Mesendoderm (in vitro differentiated cells): ENCODE measurements around the gene NPAS3.

Experiments
- DNase-seq: peaks from one replicate; pipeline ENCODE4 v3.0.0; 2013
- H2AK5ac ChIP-seq: 2 replicates; pipeline ENCODE4 v1.6.1; 2013; ENCODE audit warnings: low read length, inconsistent platforms
- H2BK120ac ChIP-seq: 2 replicates; pipeline ENCODE4 v1.6.1; 2013; ENCODE audit warnings: low read depth, mild to moderate bottlenecking, low read length, moderate library complexity, mixed read lengths
- H2BK15ac ChIP-seq: replicated peaks from 2 replicates; pipeline ENCODE4 v1.6.1; 2013; ENCODE audit warnings: low read depth, mild to moderate bottlenecking, moderate library complexity
- H2BK5ac ChIP-seq: 2 replicates; pipeline ENCODE4 v1.6.1; 2013; ENCODE audit warnings: low read length, inconsistent platforms
- H3K18ac ChIP-seq: 2 replicates; pipeline ENCODE4 v1.6.1; 2013; ENCODE audit warnings: mild to moderate bottlenecking, low read length, mixed read lengths
- H3K23ac ChIP-seq: one replicate; pipeline ENCODE4 v1.6.1; 2013; ENCODE audit warnings: low read length
- H3K27ac ChIP-seq: 2 replicates; pipeline ENCODE4 v1.5.1; 2013; ENCODE audit warnings: low read depth, mild to moderate bottlenecking, inconsistent platforms, low read length, moderate library complexity
- H3K27me3 ChIP-seq: 2 replicates; pipeline ENCODE4 v1.6.1; 2013; ENCODE audit warnings: low read length, control low read depth, mild to moderate bottlenecking, inconsistent platforms; ENCODE audit not compliant: insufficient read depth, poor library complexity
- H3K36me3 ChIP-seq: 2 replicates; pipeline ENCODE4 v1.6.1; 2013; ENCODE audit warnings: low read length, inconsistent platforms; ENCODE audit not compliant: control insufficient read depth, insufficient read depth
- H3K4ac ChIP-seq: one replicate; pipeline ENCODE4 v1.6.1; 2013; ENCODE audit warnings: low read depth, mild to moderate bottlenecking, low read length, moderate library complexity
- H3K4me1 ChIP-seq: 2 replicates; pipeline ENCODE4 v1.6.1; 2013; ENCODE audit warnings: low read depth, low read length, inconsistent platforms; ENCODE audit not compliant: control insufficient read depth
- H3K4me2 ChIP-seq: 2 replicates; pipeline ENCODE4 v1.6.1; 2013; ENCODE audit warnings: low read length
- H3K4me3 ChIP-seq: 2 replicates; pipeline ENCODE4 v1.5.1; 2013; ENCODE audit warnings: mild to moderate bottlenecking, low read length
- H3K56ac ChIP-seq: one replicate; pipeline ENCODE4 v1.6.1; 2013; ENCODE audit warnings: low read length
- H3K79me1 ChIP-seq: 2 replicates; pipeline ENCODE4 v1.6.1; 2013; ENCODE audit warnings: low read length, inconsistent platforms
- H3K79me2 ChIP-seq: 2 replicates; pipeline ENCODE4 v1.6.1; 2013; ENCODE audit warnings: mild to moderate bottlenecking, low read length; ENCODE audit not compliant: control insufficient read depth, insufficient read depth
- H3K9ac ChIP-seq: 2 replicates; pipeline ENCODE4 v1.6.1; 2013; ENCODE audit warnings: low read length, inconsistent platforms
- H4K5ac ChIP-seq: one replicate; pipeline ENCODE4 v1.6.1; 2013; ENCODE audit warnings: low read length
- H4K8ac ChIP-seq: one replicate; pipeline ENCODE4 v1.6.1; 2013; ENCODE audit warnings: low read depth, mild to moderate bottlenecking, control low read depth, low read length, moderate library complexity
- WGBS: extraction: QIAGEN DNeasy Blood & Tissue Kit; methylation state at CpG from one replicate; pipeline ENCODE4 v1.1.7; 2013; ENCODE audit warnings: low lambda C conversion rate, missing lambda C conversion rate; ENCODE audit not compliant: insufficient coverage; ENCODE audit errors: extremely low coverage; 5-methylcytosine and 5-hydroxymethylcytosine counted together

The NPAS3 gene

GRCh38 chr14:33567023-33567728, 628.5 kb downstream of the NPAS3 start:
- peaks cover 15% of the 10 kb centered on the region for H3K4me1 ChIP-seq

GRCh38 chr14:33567731-33568130, 629.1 kb downstream of the NPAS3 start:
- no peak overlapping the region for H2AK5ac ChIP-seq
- H3K4me1 ChIP-seq, result peaks cover 15% of the 10 kb centered on the region
- H3K4me3 ChIP-seq, result no peak overlapping the region
- H3K27me3 ChIP-seq, result no peaks in the 10 kb centered on the region
- no peak overlapping the region for H3K23ac ChIP-seq
- H3K27ac ChIP-seq, result no peak overlapping the region
- no peak overlapping the region for H4K8ac ChIP-seq
- H3K18ac ChIP-seq, result no peak overlapping the region
- no peaks in the 10 kb centered on the region for H3K79me2 ChIP-seq
- no peak overlapping the region for H3K4me2 ChIP-seq
- no peaks in the 10 kb centered on the region for H3K36me3 ChIP-seq
- H4K5ac ChIP-seq, result no peak overlapping the region
- H2BK15ac ChIP-seq, result no peak overlapping the region
- no peaks in the 10 kb centered on the region for H3K79me1 ChIP-seq
- H2BK120ac ChIP-seq, result no peak overlapping the region
- WGBS, result no CpG with 5 or more reads among the region's 4 CpGs
- no peak overlapping the region for H2BK5ac ChIP-seq
- H3K9ac ChIP-seq, result no peak overlapping the region
- H3K4ac ChIP-seq, result no peak overlapping the region
- no peak overlapping the region for H3K56ac ChIP-seq
- no peak for DNase-seq

More at GRCh38 chr14:33567023-33567728, 628.5 kb downstream of the NPAS3 start:
- Histone ChIP-seq H3K23ac (no peak overlapping the region), H3K79me1 (no peaks in the 10 kb centered on the region), H4K8ac (no peak overlapping the region), H3K27ac (no peak overlapping the region), H4K5ac (no peak overlapping the region), H2BK120ac (no peak overlapping the region), H3K79me2 (no peaks in the 10 kb centered on the region), H3K36me3 (no peaks in the 10 kb centered on the region), H3K56ac (no peak overlapping the region), H2AK5ac (no peak overlapping the region), H3K4ac (no peak overlapping the region), H3K18ac (no peak overlapping the region), H3K9ac (no peak overlapping the region), H3K4me3 (no peak overlapping the region), H3K27me3 (no peaks in the 10 kb centered on the region), H3K4me2 (no peak overlapping the region), H2BK5ac (no peak overlapping the region), H2BK15ac (no peak overlapping the region)
- no CpG with 5 or more reads among the region's 10 CpGs for WGBS
- no peak for DNase-seq

GRCh38 chr14:33568935-33569579, 630.4 kb downstream of the NPAS3 start:
- no peak overlapping the region for H2BK120ac ChIP-seq
- no peaks in the 10 kb centered on the region for H3K79me2 ChIP-seq
- no peak overlapping the region for H3K4me3 ChIP-seq
- no peak overlapping the region for H2BK15ac ChIP-seq
- no peaks in the 10 kb centered on the region for H3K79me1 ChIP-seq
- no peak overlapping the region for H3K18ac ChIP-seq
- H2BK5ac ChIP-seq, result no peak overlapping the region
- no peak overlapping the region for H2AK5ac ChIP-seq
- no peak overlapping the region for H4K8ac ChIP-seq
- peaks cover 15% of the 10 kb centered on the region for H3K4me1 ChIP-seq
- H3K27ac ChIP-seq, result no peak overlapping the region
- no peak overlapping the region for H3K4ac ChIP-seq
- H3K4me2 ChIP-seq, result no peak overlapping the region
- no peak overlapping the region for H3K23ac ChIP-seq
- no peaks in the 10 kb centered on the region for H3K36me3 ChIP-seq
- no peak overlapping the region for H3K9ac ChIP-seq
- DNase-seq, result no peak
- no CpG with 5 or more reads among the region's 3 CpGs for WGBS
- H3K27me3 ChIP-seq, result no peaks in the 10 kb centered on the region
- H4K5ac ChIP-seq, result no peak overlapping the region
- H3K56ac ChIP-seq, result no peak overlapping the region

GRCh38 chr14:33569821-33570687, 631.4 kb downstream of the NPAS3 start:
- Histone ChIP-seq H2AK5ac (no peak overlapping the region), H3K4me3 (no peak overlapping the region), H4K8ac (no peak overlapping the region), H4K5ac (no peak overlapping the region), H3K4me1 (peaks cover 10% of the 10 kb centered on the region), H3K9ac (no peak overlapping the region), H3K79me2 (no peaks in the 10 kb centered on the region), H3K18ac (peak overlapping the region; percentile 84), H2BK5ac (no peak overlapping the region), H2BK120ac (no peak overlapping the region), H3K27me3 (no peaks in the 10 kb centered on the region), H3K4ac (no peak overlapping the region), H3K79me1 (no peaks in the 10 kb centered on the region), H3K27ac (no peak overlapping the region), H2BK15ac (no peak overlapping the region), H3K36me3 (no peaks in the 10 kb centered on the region), H3K23ac (no peak overlapping the region), H3K4me2 (no peak overlapping the region), H3K56ac (no peak overlapping the region)
- no peak for DNase-seq
- no CpG with 5 or more reads among the region's 10 CpGs for WGBS

GRCh38 chr14:33570694-33571310, 632.1 kb downstream of the NPAS3 start:
- no peaks in the 10 kb centered on the region for H3K79me1 ChIP-seq
- no peak overlapping the region for H4K8ac ChIP-seq
- H4K5ac ChIP-seq, result no peak overlapping the region
- peak overlapping the region; percentile 20 for H3K56ac ChIP-seq
- H2BK15ac ChIP-seq, result no peak overlapping the region
- no peak overlapping the region for H2AK5ac ChIP-seq
- H3K4me1 ChIP-seq, result peaks cover 10% of the 10 kb centered on the region
- no CpG with 5 or more reads among the region's 5 CpGs for WGBS
- no peaks in the 10 kb centered on the region for H3K36me3 ChIP-seq
- no peak overlapping the region for H3K4ac ChIP-seq
- H3K27ac ChIP-seq, result no peak overlapping the region
- H3K4me3 ChIP-seq, result no peak overlapping the region
- H3K79me2 ChIP-seq, result no peaks in the 10 kb centered on the region
- H3K23ac ChIP-seq, result no peak overlapping the region
- no peak overlapping the region for H3K4me2 ChIP-seq
- no peak overlapping the region for H2BK120ac ChIP-seq
- no peak overlapping the region for H3K9ac ChIP-seq
- DNase-seq, result no peak
- H3K18ac ChIP-seq, result peak overlapping the region; percentile 80
- no peak overlapping the region for H2BK5ac ChIP-seq
- no peaks in the 10 kb centered on the region for H3K27me3 ChIP-seq
